Neuronal stem cell (in vitro differentiated cells): Measurements from ENCODE around the gene TSPAN15.
A peak's percentile ranks its signal among the peaks of the same experiment; 100 is the strongest.

Source experiments
- DNase-seq: peaks from one replicate; pipeline ENCODE4 v3.0.0-alpha.2; 2013; ENCODE audit warnings: low spot score
- H2AFZ ChIP-seq: one replicate; pipeline ENCODE4 v1.6.1; 2013; ENCODE audit warnings: mild to moderate bottlenecking, low read length, inconsistent platforms
- H2AK5ac ChIP-seq: 2 replicates; pipeline ENCODE4 v1.6.1; 2013; ENCODE audit warnings: low read depth, mild to moderate bottlenecking, inconsistent platforms, low read length, moderate library complexity, mixed read lengths
- H2BK120ac ChIP-seq: 2 replicates; pipeline ENCODE4 v1.6.1; 2013; ENCODE audit warnings: low read depth, mild to moderate bottlenecking, inconsistent platforms, low read length, moderate library complexity, mixed read lengths
- H2BK12ac ChIP-seq: one replicate; pipeline ENCODE4 v1.6.1; 2013; ENCODE audit warnings: low read length, inconsistent platforms
- H2BK15ac ChIP-seq: 2 replicates; pipeline ENCODE4 v1.6.1; 2013; ENCODE audit warnings: mild to moderate bottlenecking, low read length, inconsistent platforms, mixed read lengths
- H2BK5ac ChIP-seq: one replicate; pipeline ENCODE4 v1.6.1; 2013; ENCODE audit warnings: inconsistent platforms, mild to moderate bottlenecking, low read length, moderate library complexity
- H3K14ac ChIP-seq: one replicate; pipeline ENCODE4 v1.6.1; 2013; ENCODE audit warnings: low read length, inconsistent platforms
- H3K18ac ChIP-seq: 2 replicates; pipeline ENCODE4 v1.6.1; 2013; ENCODE audit warnings: low read length, inconsistent platforms
- H3K23ac ChIP-seq: 2 replicates; pipeline ENCODE4 v1.6.1; 2013; ENCODE audit warnings: low read depth, mild to moderate bottlenecking, mixed read lengths, low read length, inconsistent platforms; ENCODE audit not compliant: poor library complexity
- H3K27ac ChIP-seq: replicated peaks from 3 replicates; pipeline ENCODE4 v1.5.1; 2013; ENCODE audit warnings: low read length, inconsistent platforms
- H3K27me3 ChIP-seq, 3 experiments: 2 replicates each; pipeline ENCODE4 v1.6.1; 2013; ENCODE audit warnings: low read length in 3 of 3, mild to moderate bottlenecking in 2 of 3, inconsistent platforms in 1 of 3, low read depth in 1 of 3, mixed read lengths in 1 of 3, moderate library complexity in 1 of 3; ENCODE audit not compliant: control insufficient read depth in 3 of 3, insufficient read depth in 3 of 3
- H3K36me3 ChIP-seq, 2 donors: replicated peaks in 1 of 2; 2 replicates each; pipeline ENCODE4 v1.6.1; 2013; ENCODE audit warnings: low read length in 2 of 2; ENCODE audit not compliant: control insufficient read depth in 2 of 2, insufficient read depth in 2 of 2
- H3K4ac ChIP-seq: 2 replicates; pipeline ENCODE4 v1.6.1; 2013; ENCODE audit warnings: inconsistent platforms, mild to moderate bottlenecking, low read length, moderate library complexity
- H3K4me1 ChIP-seq, 2 donors: 1 replicate in 1 of 2; 2 replicates in 1 of 2; pipeline ENCODE4 v1.6.1; 2013; ENCODE audit warnings: low read length in 2 of 2, low read depth in 1 of 2; ENCODE audit not compliant: control insufficient read depth in 2 of 2, insufficient read depth in 1 of 2
- H3K4me2 ChIP-seq: one replicate; pipeline ENCODE4 v1.6.1; 2013; ENCODE audit warnings: mild to moderate bottlenecking, low read length, inconsistent platforms; ENCODE audit not compliant: insufficient read depth, poor library complexity, severe bottlenecking
- H3K4me3 ChIP-seq, 2 donors: 2 replicates each; pipeline ENCODE4 v1.5.1; 2013; ENCODE audit warnings: low read length in 2 of 2, mild to moderate bottlenecking in 2 of 2, inconsistent platforms in 1 of 2, moderate library complexity in 1 of 2
- H3K79me1 ChIP-seq: one replicate; pipeline ENCODE4 v1.6.1; 2013; ENCODE audit warnings: low read depth, mild to moderate bottlenecking, inconsistent platforms, low read length, moderate library complexity
- H3K9ac ChIP-seq: one replicate; pipeline ENCODE4 v1.6.1; 2013; ENCODE audit warnings: mild to moderate bottlenecking, low read depth, low read length, inconsistent platforms; ENCODE audit not compliant: poor library complexity
- H3K9me3 ChIP-seq, 2 donors: replicated peaks in 1 of 2; 2 replicates each; pipeline versions ENCODE3 to v1.6.1; 2013; ENCODE audit warnings: low read length in 2 of 2, mild to moderate bottlenecking in 2 of 2, inconsistent platforms in 1 of 2, low read depth in 1 of 2, mixed read lengths in 1 of 2, moderate library complexity in 1 of 2; ENCODE audit not compliant: control insufficient read depth in 2 of 2, insufficient read depth in 1 of 2
- H4K8ac ChIP-seq: one replicate; pipeline ENCODE4 v1.6.1; 2013; ENCODE audit warnings: low read depth, mild to moderate bottlenecking, inconsistent platforms, low read length, moderate library complexity
- H4K91ac ChIP-seq: one replicate; pipeline ENCODE4 v1.6.1; 2013; ENCODE audit warnings: low read length, low read depth, mild to moderate bottlenecking, inconsistent platforms; ENCODE audit not compliant: poor library complexity
- WGBS, 2 donors: extraction: QIAGEN DNeasy Blood & Tissue Kit; methylation state at CpG; one replicate each; pipeline ENCODE4 v1.1.7; 2013; ENCODE audit warnings: missing lambda C conversion rate in 2 of 2, mixed read lengths in 1 of 2; ENCODE audit not compliant: insufficient read length in 2 of 2, insufficient replicate concordance in 1 of 2; ENCODE audit errors: extremely low coverage in 2 of 2; 5-methylcytosine and 5-hydroxymethylcytosine counted together

Gene TSPAN15

GRCh38 chr10:69465457-69466157 is 14.3 kb downstream of the TSPAN15 start:
- no CpG with 5 or more reads among the region's 9 CpGs for WGBS, 2 donors
- Histone ChIP-seq H3K27ac (no peak overlapping the region), H2AK5ac (no peak overlapping the region)

GRCh38 chr10:69466158-69466490 is 14.9 kb downstream of the TSPAN15 start:
- H3K4ac ChIP-seq, result no peak overlapping the region
- H4K8ac ChIP-seq, result no peak overlapping the region
- no peak overlapping the region for H4K91ac ChIP-seq
- H3K27me3 ChIP-seq, result peaks cover 0 to 19% (median 0%) of the 10 kb centered on the region in 3 experiments
- DNase-seq, result no peak
- no peak overlapping the region for H3K27ac ChIP-seq
- no peaks in the 10 kb centered on the region for H3K36me3 ChIP-seq
- H3K23ac ChIP-seq, result no peak overlapping the region
- no peak overlapping the region for H3K9ac ChIP-seq
- H2BK5ac ChIP-seq, result no peak overlapping the region
- H3K18ac ChIP-seq, result no peak overlapping the region
- H2AK5ac ChIP-seq, result no peak overlapping the region
- no peak overlapping the region for H3K14ac ChIP-seq
- no peak overlapping the region for H2BK12ac ChIP-seq
- H3K4me3 ChIP-seq, result no peak overlapping the region
- peaks cover 0 to 8% of the 10 kb centered on the region in 2 donors for H3K4me1 ChIP-seq
- no peaks in the 10 kb centered on the region for H3K79me1 ChIP-seq
- no peak overlapping the region for H3K4me2 ChIP-seq
- no peaks in the 10 kb centered on the region for H3K9me3 ChIP-seq
- no peak overlapping the region for H2AFZ ChIP-seq
- no CpG with 5 or more reads among the region's 5 CpGs for WGBS, 2 donors
- H2BK120ac ChIP-seq, result no peak overlapping the region
- H2BK15ac ChIP-seq, result no peak overlapping the region

More at GRCh38 chr10:69465457-69466157, 14.3 kb downstream of the TSPAN15 start:
- Histone ChIP-seq H3K4me3 (no peak overlapping the region), H2AFZ (no peak overlapping the region), H2BK12ac (no peak overlapping the region), H3K4me1 (peaks cover 0 to 8% of the 10 kb centered on the region in 2 donors), H3K27me3 (peaks cover 0 to 16% (median 0%) of the 10 kb centered on the region in 3 experiments), H3K23ac (no peak overlapping the region), H3K79me1 (no peaks in the 10 kb centered on the region), H2BK15ac (no peak overlapping the region), H4K8ac (no peak overlapping the region), H3K14ac (peak overlapping the region; percentile 57), H2BK5ac (no peak overlapping the region), H3K4me2 (no peak overlapping the region), H3K18ac (no peak overlapping the region), H3K9ac (no peak overlapping the region), H2BK120ac (no peak overlapping the region), H4K91ac (no peak overlapping the region), H3K4ac (no peak overlapping the region), H3K36me3 (no peaks in the 10 kb centered on the region), H3K9me3 (no peaks in the 10 kb centered on the region)
- DNase-seq, result no peak

- H3K14ac ChIP-seq, result no peak overlapping the region
- no peak overlapping the region for H4K91ac ChIP-seq
- no peak overlapping the region for H3K27ac ChIP-seq
- no peak overlapping the region for H2BK5ac ChIP-seq
- no peak overlapping the region for H3K4me3 ChIP-seq
- no peak overlapping the region for H2BK120ac ChIP-seq
- H3K9ac ChIP-seq, result no peak overlapping the region
- H2BK12ac ChIP-seq, result no peak overlapping the region
- no CpG with 5 or more reads among the region's 10 CpGs for WGBS, 2 donors
- DNase-seq, result no peak
- H3K4me1 ChIP-seq, result peaks cover 0 to 8% of the 10 kb centered on the region in 2 donors
- no peaks in the 10 kb centered on the region for H3K9me3 ChIP-seq
- no peak overlapping the region for H2BK15ac ChIP-seq
- H3K4ac ChIP-seq, result no peak overlapping the region
- H3K27me3 ChIP-seq, result peaks cover 0 to 19% (median 0%) of the 10 kb centered on the region in 3 experiments
- no peaks in the 10 kb centered on the region for H3K79me1 ChIP-seq
- no peaks in the 10 kb centered on the region for H3K36me3 ChIP-seq
- H3K18ac ChIP-seq, result peak overlapping the region; percentile 78
- H4K8ac ChIP-seq, result no peak overlapping the region
- H2AK5ac ChIP-seq, result peak overlapping the region; percentile 40
- no peak overlapping the region for H2AFZ ChIP-seq
- H3K4me2 ChIP-seq, result no peak overlapping the region
- peak overlapping the region; percentile 23 for H3K23ac ChIP-seq
Observed at GRCh38 chr10:69466689-69467088, 15.4 kb downstream of the TSPAN15 start.

GRCh38 chr10:69467928-69468750 is 16.9 kb downstream of the TSPAN15 start:
- Histone ChIP-seq H2BK12ac (no peak overlapping the region), H4K8ac (no peak overlapping the region), H3K27me3 (peaks cover 0 to 20% (median 0%) of the 10 kb centered on the region in 3 experiments), H3K9me3 (no peaks in the 10 kb centered on the region), H3K4me3 (no peak overlapping the region), H2AK5ac (peak overlapping the region; percentile 59), H3K79me1 (no peaks in the 10 kb centered on the region), H3K4me1 (peaks cover 0 to 9% of the 10 kb centered on the region in 2 donors), H3K9ac (no peak overlapping the region), H3K27ac (no peak overlapping the region), H3K23ac (no peak overlapping the region), H4K91ac (no peak overlapping the region), H2AFZ (no peak overlapping the region), H3K36me3 (no peaks in the 10 kb centered on the region), H2BK15ac (no peak overlapping the region), H2BK5ac (no peak overlapping the region), H3K4me2 (no peak overlapping the region), H2BK120ac (no peak overlapping the region), H3K14ac (no peak overlapping the region), H3K18ac (peak overlapping the region; percentile 87), H3K4ac (no peak overlapping the region)
- no CpG with 5 or more reads among the region's 13 CpGs for WGBS, 2 donors
- no peak for DNase-seq
